MCF 10A (cell line): Measurements from ENCODE around the gene EHD4. TPM values are rescaled to one million over a fixed set of nuclear protein-coding genes. Genes with fewer than 3 reads are reported as not detected.
A peak's percentile ranks its signal among the peaks of the same experiment; 100 is the strongest.

ENCODE experiments used
- BruUV-seq: library from RNA; stranded (reverse); fragments of 400-500 nt; replicated peaks from 2 replicates; lab custom pipeline; 2021; lab: Mats Ljungman, UMichigan
- CTCF ChIA-PET: fragments of 300-600 bp; sonication (Branson Sonifier 250); formaldehyde crosslinking; extraction: SDS; loops from one replicate; lab custom pipeline; 2021; ENCODE audit warnings: antibody characterized with exemption, inconsistent platforms; lab: Yijun Ruan, JAX
- POLR2A ChIA-PET: fragments of 300-600, 350-650 bp; sonication (Branson Sonifier 250); formaldehyde crosslinking; extraction: SDS; loops from one replicate; lab custom pipeline; 2020; ENCODE audit warnings: antibody characterized with exemption, inconsistent platforms; lab: Yijun Ruan, JAX
- DNase-seq: peaks from one replicate; pipeline ENCODE4 v3.0.0-alpha.2; 2018; ENCODE audit not compliant: unreplicated experiment
- H3K27ac Mint-ChIP-seq: one replicate; pipeline ENCODE4 v1.8.0; 2022; ENCODE audit warnings: mild to moderate bottlenecking, low read depth, mixed read lengths; ENCODE audit not compliant: unreplicated experiment
- H3K27me3 Mint-ChIP-seq: one replicate; pipeline ENCODE4 v1.8.0; 2022; ENCODE audit warnings: mixed read lengths; ENCODE audit not compliant: insufficient read depth, unreplicated experiment
- H3K36me3 Mint-ChIP-seq: one replicate; pipeline ENCODE4 v1.8.0; 2022; ENCODE audit warnings: mild to moderate bottlenecking, moderate library complexity, mixed read lengths; ENCODE audit not compliant: insufficient read depth, unreplicated experiment
- H3K4me1 Mint-ChIP-seq: one replicate; pipeline ENCODE4 v1.8.0; 2022; ENCODE audit warnings: mixed read lengths; ENCODE audit not compliant: insufficient read depth, unreplicated experiment
- H3K4me3 Mint-ChIP-seq: one replicate; pipeline ENCODE4 v1.8.0; 2022; ENCODE audit warnings: mild to moderate bottlenecking, moderate library complexity, mixed read lengths; ENCODE audit not compliant: unreplicated experiment
- H3K9me3 Mint-ChIP-seq: one replicate; pipeline ENCODE4 v1.8.0; 2022; ENCODE audit warnings: mixed read lengths; ENCODE audit not compliant: unreplicated experiment
- intact Hi-C: fragments of 100-400 bp; cut with micrococcal nuclease; formaldehyde crosslinking; loops from 2 replicates; pipeline ENCODE4 v1.14.1; 2022
- total RNA-seq: library from RNA; stranded (reverse); gene quantifications from 2 replicates; pipeline ENCODE4 v1.2.3, GENCODE V29; 2022
- TF ChIP-seq, protein P1 (sequence below): fragments of 200-600 bp; IDR thresholded peaks from one replicate; pipeline ENCODE4 v1.8.0; 2022; ENCODE audit warnings: antibody characterized with exemption, mild to moderate bottlenecking; ENCODE audit not compliant: unreplicated experiment

The EHD4 gene
- total RNA-seq, 1 experiment from 2014 or later = 27.1 TPM

DNA sequence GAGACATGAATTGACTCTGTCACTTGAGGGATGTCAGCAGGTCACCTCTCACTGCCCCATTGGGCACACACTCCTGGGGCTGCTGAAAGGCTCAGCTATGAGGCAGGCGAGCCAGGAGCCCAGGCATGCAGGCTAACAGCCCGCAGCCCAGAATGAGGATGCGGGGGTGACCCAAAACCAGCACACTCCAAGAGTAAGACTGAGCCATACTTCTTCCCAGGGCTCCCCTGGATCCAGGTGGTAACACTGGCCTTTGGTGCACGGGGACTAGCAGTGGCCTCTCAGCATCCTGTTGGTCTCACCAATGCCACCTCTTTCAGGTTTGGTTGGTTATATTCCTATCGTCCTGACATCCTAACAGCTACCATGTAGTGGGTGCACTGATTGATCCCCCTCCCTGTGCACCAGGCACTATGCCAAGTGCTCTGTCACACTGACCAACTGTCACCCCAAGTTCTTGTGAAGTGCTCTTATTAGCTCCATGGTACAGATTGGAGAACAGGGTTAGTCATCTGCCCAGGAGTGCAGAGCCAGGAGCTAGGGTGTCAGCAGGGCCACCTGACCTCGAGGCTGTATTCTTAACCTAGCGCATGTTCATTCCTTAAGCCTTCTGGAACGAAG lies 53.7 kb downstream of the EHD4 start:
- DNase-seq = no peak
- no peak overlapping the region for H3K4me3 Mint-ChIP-seq
- intact Hi-C loops = no loop called here
- H3K27me3 Mint-ChIP-seq = no peaks in the 10 kb centered on the region
- peaks cover 5% of the 10 kb centered on the region for H3K36me3 Mint-ChIP-seq
- H3K27ac Mint-ChIP-seq = peak overlapping the region; percentile 72
- H3K9me3 Mint-ChIP-seq = no peaks in the 10 kb centered on the region
- peaks cover 15% of the 10 kb centered on the region for H3K4me1 Mint-ChIP-seq
- POLR2A ChIA-PET = interaction anchor here (1.1 kb wide), 1 partner anchor 12 kb away, joined by 3 read pairs; no protein-coding TSS in a partner anchor
- BruUV-seq = no TSS peak
- TF ChIP-seq, protein P1, sequence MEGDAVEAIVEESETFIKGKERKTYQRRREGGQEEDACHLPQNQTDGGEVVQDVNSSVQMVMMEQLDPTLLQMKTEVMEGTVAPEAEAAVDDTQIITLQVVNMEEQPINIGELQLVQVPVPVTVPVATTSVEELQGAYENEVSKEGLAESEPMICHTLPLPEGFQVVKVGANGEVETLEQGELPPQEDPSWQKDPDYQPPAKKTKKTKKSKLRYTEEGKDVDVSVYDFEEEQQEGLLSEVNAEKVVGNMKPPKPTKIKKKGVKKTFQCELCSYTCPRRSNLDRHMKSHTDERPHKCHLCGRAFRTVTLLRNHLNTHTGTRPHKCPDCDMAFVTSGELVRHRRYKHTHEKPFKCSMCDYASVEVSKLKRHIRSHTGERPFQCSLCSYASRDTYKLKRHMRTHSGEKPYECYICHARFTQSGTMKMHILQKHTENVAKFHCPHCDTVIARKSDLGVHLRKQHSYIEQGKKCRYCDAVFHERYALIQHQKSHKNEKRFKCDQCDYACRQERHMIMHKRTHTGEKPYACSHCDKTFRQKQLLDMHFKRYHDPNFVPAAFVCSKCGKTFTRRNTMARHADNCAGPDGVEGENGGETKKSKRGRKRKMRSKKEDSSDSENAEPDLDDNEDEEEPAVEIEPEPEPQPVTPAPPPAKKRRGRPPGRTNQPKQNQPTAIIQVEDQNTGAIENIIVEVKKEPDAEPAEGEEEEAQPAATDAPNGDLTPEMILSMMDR = no peak
- CTCF ChIA-PET = interaction anchor here (0.6 to 1.0 kb wide), 3 partner anchors 14 to 70 kb away, joined by 3 read pairs; no protein-coding TSS in a partner anchor

DNA sequence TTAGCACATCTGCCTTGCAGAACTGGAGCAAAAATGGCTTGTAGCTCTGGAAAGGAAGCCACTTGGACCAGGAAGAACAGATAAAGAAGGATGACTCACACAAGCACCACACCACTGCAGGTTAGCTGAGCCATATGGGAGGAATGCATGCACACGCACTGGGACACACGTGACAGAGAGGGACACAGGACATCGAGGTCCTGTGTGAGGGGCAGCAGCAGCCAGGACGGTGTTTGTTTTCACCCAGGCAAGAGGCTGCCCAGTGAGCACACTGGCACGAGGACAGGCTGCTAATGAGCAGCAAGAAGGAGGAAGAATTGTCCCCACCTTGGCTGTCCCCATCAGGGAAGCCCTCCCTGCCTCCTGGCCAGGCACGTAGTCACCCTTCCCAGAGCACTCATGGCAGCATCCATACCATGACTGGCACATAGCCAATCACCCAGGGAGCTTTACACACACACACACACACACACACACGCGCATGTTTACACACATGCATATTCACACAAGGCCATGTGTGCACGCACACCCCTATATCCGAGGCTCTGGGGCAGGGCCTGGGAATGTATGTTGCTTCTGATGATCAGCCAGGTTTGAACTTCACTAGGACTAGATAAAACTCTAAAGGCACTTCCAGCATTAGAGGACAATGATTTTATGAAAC lies 54.5 kb downstream of the EHD4 start:
- intact Hi-C loops = no loop called here
- DNase-seq = peak; percentile 56
- TF ChIP-seq, protein P1 = no peak
- Mint-ChIP-seq H3K4me1 (peaks cover 15% of the 10 kb centered on the region), H3K4me3 (no peak overlapping the region), H3K9me3 (no peaks in the 10 kb centered on the region), H3K36me3 (peaks cover 5% of the 10 kb centered on the region), H3K27ac (peak overlapping the region; percentile 72), H3K27me3 (no peaks in the 10 kb centered on the region)
- CTCF ChIA-PET = interaction anchor here (0.5 to 1.0 kb wide), 3 partner anchors 11 to 14 kb away, joined by 3 to 4 read pairs (median 3); no protein-coding TSS in a partner anchor
- POLR2A ChIA-PET = interaction anchor here (0.6 to 1.1 kb wide), 2 partner anchors 11 to 55 kb away, joined by 3 read pairs; partner anchors contain the start of gene EHD4
- no TSS peak for BruUV-seq

DNA sequence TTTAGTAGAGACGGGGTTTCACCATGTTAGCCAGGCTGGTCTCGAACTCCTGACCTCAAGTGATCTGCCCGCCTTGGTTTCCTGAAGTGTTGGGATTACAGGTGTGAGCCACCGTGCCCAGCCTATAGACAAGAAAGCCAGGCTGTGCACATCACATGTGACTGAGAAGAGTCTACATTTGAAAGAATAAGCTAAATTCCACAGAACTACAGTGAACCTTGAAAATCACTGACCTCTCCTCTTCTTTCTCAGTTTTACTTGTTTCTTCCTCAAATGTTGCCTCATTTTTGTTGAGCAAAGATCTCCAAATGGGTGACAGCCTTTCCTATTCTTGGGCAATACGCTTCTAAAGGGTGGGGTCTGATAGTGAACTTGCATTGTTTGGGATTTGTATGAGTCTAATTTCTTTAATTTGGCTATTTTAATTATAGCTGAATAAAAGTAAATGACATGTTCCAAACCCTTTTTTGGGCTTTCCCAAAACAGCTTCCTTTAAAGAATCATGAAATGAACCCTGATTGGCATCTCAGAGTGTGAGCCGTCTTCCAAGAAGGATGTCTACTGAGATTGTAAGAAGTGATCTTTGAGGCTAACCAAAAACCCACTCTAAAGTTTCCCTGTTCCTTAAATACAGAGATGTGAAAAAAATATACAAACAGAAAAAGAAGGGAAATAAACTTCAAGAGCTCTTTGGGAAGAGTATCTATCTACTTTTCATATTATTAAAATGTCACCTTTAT lies 56.9 kb downstream of the EHD4 start:
- intact Hi-C loops = no loop called here
- Mint-ChIP-seq H3K4me1 (peaks cover 11% of the 10 kb centered on the region), H3K27ac (no peak overlapping the region), H3K4me3 (no peak overlapping the region), H3K9me3 (no peaks in the 10 kb centered on the region), H3K27me3 (no peaks in the 10 kb centered on the region), H3K36me3 (peaks cover 19% of the 10 kb centered on the region)
- POLR2A ChIA-PET = interaction anchor here (0.7 to 1.3 kb wide), 2 partner anchors 57 to 239 kb away, joined by 3 to 5 read pairs; partner anchors contain the start of gene EHD4
- TF ChIP-seq, protein P1 = no peak
- CTCF ChIA-PET = interaction anchor here (0.5 to 1.6 kb wide), 8 partner anchors 10 to 168 kb away, joined by 3 to 7 read pairs (median 4); no protein-coding TSS in a partner anchor
- DNase-seq = no peak
- no TSS peak for BruUV-seq

DNA sequence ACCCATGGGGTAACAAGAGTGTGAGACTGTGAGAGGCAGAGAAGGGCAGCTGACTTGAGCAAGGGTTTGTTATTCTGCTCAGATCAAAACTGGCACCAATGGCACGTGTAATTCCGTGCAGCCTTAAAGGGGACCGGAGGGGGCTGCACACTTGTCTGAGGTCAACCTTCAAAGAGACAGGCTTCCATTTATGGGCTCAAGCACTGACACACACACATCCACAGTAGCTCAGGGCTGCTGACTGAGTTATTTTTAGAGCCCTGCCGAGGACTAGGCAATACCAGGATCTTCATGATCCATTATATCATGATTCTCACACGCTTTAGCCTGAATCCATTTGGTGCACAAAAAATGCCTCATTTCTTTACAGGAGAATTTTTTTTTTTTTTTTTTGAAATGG lies 57.9 kb downstream of the EHD4 start:
- no peak overlapping the region for H3K27ac Mint-ChIP-seq
- no peak for DNase-seq
- BruUV-seq = no TSS peak
- POLR2A ChIA-PET = no interaction called here
- TF ChIP-seq, protein P1 = no peak
- H3K4me3 Mint-ChIP-seq = no peak overlapping the region
- no peaks in the 10 kb centered on the region for H3K9me3 Mint-ChIP-seq
- H3K36me3 Mint-ChIP-seq = peaks cover 19% of the 10 kb centered on the region
- no peaks in the 10 kb centered on the region for H3K27me3 Mint-ChIP-seq
- peaks cover 9% of the 10 kb centered on the region for H3K4me1 Mint-ChIP-seq
- CTCF ChIA-PET = interaction anchor here (1.7 kb wide), 1 partner anchor 141 kb away, joined by 5 read pairs; no protein-coding TSS in a partner anchor
- intact Hi-C loops = no loop called here
